HG02759 (cell line): ENCODE data around the gene MGMT.

ENCODE experiments used
- ATAC-seq: cut with Tn5 transposase; IDR thresholded peaks from one replicate; pipeline ENCODE4 v1.9.1; 2021; ENCODE audit warnings: mild to moderate bottlenecking, moderate library complexity; ENCODE audit not compliant: unreplicated experiment

The MGMT gene

DNA sequence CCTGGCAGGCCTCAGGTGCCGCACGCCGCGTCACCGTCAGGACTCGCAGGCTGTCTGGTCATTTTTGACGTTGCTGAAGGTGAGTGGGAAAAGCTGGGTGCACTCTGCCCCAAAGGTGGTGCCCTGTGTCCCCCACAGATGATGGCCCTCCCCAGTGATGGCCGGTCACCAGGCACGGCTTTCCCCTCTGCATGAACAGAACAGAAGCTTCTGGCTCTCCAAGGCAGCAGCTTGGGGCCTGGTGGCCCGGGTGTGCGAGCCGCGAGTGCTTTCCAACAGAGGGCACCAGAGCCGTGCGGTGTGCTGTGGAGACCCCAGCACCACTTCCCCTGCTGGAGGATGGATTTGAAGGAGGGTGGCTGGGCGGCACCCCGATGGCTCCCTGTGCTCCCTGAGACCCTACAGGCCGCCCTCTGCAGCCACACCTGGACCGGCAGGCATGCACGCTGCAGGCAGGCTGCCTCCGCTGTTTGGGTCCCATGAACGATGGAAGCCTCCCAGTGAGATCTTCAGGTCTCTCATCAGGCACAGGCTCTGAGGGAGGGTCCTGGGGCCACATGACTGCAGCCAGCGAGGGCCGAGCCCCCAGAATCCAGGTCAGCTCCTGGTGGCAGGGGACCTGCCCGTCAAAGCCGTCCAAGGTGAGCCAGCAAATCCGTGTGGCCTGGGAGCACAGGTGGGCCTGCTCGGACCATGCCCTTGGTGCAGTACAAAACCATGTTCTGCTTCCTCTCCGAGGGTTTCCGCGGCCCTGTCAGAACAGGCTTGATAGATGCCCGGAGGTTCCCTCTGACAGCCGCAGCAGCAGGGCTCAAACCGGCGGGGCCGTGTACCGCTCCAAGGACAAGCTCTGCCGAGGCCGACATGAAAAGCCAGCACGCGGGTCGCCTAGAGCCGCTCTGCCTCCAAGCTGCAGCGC lies 301.7 kb downstream of the MGMT start:
- no peak for ATAC-seq

DNA sequence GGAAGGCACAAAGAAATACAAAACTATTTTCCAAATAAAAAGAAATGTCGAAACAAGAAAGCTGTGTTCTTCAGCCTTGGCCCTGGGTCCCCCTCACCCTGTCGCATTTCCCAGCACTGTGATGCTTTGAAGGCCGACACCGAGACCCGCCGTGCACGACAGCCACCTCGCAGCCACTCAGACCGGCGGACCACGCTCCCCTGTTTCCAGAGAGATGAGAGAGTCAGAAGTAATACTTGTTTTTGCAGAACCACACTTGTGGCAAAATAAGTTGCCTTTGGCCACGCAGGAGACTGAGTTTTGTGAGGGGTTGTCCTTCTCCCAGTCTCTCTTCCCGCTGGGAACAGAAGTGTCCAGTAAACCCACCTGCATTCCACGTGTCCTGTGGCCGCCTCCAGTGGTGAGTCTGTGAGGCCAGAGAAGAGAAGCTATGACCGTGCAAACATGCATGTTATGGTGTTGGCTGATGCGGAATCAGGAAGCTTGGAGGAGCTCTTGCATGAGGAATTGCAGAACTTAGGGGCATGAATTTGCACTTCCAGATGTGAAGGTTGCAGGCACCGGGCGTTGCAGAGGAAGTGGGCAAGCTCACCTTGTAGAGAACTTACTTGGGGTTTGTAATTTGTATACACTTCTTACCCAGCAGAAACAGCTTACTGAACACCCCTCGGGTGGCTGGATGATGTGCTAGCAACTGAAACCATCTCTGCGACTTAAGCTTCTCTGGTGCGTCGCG lies 302.5 kb downstream of the MGMT start:
- ATAC-seq, result no peak

DNA sequence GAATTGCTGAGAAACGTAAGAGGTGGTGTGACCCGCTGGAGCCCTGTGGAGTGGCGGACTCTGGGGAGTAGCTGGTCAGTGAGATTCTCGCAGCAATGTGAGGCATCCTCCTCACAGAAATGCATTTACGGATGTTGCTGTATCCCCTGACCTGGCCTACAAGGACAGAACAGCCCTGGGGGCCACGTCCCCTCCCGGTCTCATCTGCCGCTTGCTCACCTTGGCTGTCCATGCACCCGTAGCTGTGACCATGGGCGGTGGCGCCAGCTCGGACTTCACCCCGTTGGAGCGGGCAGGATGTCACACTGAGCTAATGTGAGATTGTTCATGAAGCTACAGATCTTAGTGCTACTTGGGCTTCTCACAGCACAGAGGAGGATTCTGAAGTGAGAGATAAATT lies 303.2 kb downstream of the MGMT start:
- ATAC-seq, result no peak

DNA sequence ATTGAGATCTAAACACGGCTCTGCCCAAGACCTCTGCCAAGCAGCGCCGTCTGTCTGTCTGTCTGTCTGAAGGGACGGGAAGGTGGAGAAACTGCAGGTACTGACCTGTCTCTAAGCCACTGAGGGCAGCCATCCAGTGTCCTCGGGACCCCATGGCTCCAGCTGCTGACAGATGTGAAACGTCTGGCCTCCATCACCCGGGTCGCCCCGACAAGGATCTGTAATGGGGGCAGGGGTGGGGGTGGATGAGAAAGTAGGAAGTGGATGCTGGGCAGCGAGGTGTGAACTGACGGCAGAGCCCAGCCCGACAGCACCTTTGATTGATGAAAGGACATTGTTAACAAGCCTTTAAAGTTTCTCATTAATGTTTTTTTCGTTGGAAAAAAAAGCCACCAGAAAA lies 304.0 kb downstream of the MGMT start:
- ATAC-seq, result no peak

DNA sequence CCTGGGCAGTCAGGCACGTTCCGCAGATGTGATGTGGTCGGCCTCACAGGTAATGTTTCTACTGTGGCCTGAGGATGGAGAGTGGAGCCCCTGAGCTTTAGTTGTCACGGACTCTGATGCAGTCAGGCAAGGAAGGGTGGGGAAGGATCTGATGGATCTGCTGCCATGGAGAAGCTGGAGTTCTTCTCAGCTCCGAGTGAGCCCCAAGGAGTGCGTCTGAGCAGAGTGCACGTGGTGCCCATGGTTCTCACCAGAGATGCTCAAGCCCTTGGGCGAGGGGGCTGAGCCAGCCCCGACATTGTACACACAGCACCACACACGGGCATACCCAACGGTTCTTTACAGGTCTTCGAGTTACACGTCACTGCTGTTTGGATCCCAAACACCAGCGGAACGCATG lies 304.5 kb downstream of the MGMT start:
- no peak for ATAC-seq

DNA sequence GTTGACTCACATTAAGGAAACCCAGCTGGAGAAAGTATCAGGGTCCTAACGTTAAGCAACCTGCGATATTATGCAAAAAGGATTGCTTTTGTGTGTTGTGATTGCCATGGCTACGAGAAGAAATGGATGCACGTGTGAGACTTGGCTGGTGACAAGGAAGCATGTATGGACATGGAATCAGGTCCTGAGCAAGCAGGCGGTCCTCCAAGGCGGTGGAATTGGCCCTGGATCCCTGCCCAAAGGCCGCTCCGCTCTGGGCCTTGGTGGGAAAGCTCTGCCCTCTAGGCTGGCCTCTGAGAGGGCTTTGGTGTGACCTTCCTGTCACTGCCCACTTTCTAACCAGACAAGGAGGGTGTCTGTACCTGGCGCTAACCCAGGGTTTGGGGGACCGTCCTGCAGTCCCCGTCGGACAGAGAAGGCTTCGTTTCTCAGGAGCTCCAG lies 305.0 kb downstream of the MGMT start:
- ATAC-seq, result no peak

DNA sequence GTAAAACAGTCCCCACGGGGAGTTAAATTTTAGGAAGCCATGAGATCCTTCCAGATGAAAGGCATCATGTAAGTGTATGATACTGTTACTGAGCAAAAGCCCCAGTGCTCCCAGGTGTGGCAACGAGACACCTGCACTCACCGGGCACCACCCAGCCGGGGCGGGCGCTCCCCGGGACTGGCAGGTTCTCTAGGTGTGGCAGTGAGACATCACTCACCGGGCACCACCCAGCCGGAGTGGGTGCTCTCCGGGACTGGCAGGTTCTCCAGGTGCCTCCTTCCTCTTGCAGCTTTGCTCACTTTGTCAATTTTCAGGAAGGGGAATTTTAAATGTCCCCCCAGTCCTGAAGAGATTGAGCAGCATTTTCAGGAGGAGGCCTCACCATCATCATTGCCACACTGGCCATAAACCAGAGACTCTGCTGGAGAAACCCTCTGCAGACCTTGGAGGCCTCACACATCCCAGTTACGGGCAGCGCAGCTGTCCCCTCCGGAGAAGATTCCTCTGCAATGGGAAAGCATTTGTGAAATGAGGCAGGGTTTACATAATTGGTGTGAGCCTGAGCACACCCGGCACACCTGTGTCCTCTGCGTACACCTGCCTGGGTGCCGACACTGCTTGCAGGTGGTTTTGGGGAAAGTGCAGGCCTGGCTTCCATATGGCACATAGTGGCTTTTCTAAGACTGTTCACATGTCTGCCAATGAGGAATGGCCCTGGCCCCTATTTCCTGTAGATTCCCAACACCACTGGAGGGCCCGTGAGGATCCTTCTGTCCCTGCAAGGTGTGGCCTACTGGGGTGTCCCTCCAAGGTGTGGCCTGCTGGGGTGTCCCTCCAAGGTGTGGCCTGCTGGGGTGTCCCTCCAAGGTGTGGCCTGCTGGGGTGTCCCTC lies 305.7 kb downstream of the MGMT start:
- ATAC-seq, result no peak

DNA sequence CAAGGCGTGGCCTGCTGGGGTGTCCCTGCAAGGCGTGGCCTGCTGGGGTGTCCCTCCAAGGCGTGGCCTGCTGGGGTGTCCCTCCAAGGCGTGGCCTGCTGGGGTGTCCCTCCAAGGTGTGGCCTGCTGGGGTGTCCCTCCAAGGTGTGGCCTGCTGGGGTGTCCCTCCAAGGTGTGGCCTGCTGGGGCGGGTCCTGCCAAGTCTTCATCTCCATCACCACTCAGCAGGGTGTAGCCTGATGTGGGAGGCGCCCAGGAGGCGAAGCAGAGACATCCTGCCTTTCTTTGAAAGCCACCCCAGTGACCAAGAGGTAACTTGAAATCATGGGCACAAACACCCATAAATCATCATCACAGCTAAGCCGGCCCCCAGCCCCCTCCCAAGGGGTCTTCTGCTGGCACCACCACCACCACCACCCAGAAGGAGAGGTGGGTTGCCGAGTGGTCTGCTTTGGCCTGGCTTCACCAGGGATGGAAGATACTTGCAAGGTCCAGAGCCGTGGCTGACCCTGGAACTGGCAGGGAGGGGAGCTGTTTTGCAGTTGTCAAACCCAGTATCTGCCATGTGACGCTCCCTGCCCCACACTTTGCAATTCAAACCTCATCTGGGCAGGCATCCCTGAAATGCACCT lies 306.4 kb downstream of the MGMT start:
- ATAC-seq, result no peak

DNA sequence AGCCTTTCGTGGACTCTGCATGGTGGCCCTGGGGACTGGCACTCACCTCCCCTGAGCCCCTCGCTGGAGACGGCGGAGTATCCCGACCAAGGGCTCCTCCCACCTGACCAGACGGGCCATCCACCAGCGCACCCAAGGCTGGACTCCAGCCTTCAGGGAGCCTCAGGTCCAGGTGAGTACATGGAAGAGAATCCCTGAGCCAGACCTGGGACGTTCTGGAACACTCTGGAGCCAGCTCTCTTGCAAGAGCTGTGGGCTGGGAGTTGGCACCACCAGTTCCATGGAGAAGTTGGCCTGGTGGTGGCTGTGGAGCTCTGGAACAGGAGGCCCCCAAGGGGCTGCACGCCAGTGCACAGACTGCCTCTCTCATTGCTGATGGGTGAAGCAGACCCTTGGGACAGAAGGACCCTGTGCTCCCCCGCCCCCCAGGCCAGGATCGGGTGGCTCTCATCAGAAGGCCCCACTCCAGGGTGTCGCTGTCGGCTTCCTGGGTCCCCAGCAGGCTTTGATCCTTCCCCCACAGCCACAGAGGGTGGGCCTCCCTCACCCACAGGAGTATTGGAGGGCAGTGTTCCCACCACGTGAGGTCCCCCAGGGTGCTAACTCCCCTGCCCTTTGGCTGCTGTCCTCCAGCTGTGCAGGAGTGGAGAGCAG lies 307.2 kb downstream of the MGMT start:
- ATAC-seq, result no peak

DNA sequence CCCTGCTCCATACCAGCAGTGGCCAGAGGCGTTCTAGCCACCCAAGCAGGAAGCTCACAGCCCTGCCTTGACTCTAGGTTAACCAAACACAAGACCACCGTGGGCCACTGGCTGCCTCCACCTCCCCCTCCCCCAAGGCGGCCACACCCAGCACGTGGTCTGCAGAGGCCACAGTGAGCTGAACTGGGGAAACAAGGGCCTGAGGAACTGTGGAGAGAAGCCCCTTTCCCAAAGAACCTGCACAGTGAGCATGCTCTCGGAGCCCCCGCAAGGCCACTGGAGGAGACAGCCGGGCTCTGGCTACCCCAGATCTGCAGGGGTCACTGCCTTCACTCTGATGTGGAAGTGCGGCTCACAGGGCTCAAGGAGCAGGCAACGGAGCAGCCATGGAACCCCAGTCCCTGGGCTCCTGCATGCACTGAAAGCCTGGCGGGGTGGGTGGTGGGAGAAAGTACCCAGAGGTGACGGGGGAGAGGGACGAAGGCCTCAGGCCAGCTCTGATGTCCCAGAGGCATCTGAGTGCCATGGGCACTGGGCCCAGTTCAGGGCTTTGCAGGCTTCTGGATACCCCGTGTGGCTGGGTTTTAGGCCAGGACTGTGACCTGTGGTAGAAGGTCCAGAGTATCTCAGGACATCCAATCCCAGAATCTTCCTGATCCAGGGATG lies 307.8 kb downstream of the MGMT start:
- no peak for ATAC-seq

DNA sequence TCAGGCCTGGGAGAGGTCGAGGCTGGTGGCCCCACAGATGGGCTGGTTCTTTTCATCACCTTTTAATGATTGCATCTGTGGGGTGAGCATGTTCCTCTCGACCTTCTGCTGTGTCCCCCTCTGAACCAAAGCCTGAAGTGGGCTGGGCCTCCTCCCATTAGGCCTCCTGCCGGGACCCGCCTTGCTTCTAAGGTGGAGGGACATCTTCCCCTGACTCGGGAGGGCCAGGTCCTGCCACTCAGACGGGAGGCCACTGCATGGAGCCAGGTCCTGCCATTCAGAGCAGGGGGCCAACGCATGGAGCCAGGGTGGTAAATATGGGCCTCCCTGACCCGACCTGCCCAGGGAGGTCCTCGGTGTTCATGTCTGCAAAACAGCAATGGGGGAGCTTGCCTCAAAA lies 308.6 kb downstream of the MGMT start:
- no peak for ATAC-seq

DNA sequence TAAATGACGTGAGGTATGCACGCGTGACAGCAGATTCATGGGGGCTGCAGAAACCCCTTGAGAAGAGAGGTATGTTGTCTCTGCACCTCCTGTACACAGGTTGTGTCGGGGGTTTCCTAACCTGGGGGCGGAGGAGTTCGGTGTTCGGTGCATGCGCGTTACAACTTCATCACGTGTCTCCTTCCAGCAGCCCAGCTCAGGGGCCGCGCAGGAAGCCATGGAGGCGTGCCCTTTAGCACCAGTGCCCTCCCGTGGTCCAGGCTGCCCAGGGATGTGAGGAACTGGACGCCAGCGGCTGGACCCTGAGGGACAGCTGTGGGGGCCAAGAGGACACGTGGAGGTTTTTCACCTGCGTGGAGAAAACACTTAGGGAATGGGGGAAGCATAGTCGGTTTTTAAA lies 310.6 kb downstream of the MGMT start:
- ATAC-seq, result no peak

DNA sequence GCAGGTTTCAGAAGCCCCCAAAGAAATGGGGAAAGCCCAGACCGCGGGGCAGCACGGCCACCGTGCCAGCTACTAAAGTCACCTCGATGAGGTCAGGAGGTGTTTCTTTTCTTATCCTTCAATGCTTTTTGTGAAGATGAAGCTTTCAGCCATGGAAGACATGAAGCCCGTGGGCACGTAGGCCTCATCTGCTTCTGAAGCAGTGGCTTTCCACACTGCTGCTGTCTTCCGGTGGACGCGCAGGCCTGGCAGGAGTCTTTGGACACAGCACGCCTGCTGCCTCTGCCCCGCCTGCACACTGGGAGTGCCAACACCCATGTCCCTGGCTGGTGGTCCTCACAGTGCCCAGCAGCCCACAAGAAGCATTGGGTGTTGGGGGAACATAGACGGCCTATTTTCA lies 311.5 kb downstream of the MGMT start:
- no peak for ATAC-seq

DNA sequence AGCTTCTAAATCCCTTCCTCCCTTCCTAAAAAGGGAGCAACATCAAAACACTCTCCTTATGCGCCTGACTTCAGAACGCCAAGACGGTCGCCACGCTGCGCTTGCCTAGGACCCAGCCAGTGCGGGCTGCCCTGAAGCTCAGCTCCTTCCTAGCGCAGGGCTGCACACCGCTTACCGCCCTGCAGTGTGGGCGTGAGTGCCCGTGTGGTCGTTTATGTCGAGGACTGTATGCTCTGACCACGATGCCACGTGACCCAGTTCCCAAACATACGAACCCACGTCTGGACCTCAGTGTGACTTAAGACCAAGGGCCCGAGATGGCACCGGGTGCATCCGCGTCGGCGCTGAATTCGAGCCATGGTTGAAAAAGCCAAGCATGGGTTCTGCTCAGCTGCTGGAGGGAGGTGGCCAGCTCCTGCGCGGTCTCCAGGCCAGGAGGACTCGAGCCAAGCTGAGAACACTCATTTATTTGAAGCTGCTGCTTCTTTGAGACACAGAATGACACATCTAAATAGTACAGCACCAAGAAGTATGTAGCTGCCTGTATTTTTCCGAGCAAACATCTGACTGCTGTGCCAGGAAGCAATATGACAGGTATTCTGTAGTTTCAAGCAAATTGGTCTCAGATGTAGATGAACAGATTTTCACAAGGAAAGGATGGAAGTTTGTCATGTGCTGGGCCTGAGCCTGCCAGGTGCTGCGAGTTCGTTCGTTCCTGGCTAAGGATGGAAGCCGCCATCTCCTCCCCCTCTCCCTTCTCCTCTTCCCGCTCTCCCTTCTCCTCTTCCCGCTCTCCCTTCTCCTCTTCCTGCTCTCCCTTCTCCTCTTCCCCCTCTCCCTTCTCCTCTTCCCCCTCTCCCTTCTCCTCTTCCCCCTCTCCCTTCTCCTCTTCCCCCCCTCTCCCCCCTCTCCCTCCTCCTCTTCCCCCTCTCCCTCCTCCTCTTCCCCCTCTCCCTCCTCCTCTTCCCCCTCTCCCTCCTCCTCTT lies 312.4 kb downstream of the MGMT start:
- no peak for ATAC-seq

DNA sequence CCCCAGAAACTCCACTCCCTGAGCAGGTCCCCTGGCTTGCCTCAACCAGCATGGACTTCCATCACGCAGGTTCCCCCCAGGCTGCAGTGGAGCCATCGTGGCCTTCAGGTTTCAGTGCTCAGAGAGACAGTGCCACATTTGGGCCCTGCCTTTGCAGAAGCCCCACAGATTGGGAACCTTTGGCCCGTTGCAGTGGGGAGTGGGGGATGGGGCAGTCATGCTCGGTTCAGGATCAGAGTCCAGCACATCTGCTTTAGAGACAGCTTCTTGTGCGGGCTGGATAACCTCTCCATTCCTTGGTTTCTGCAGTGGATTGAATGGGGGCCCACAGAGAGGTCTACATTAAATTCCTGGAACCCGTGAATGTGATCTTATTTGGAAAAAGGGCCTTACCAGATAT lies 313.2 kb downstream of the MGMT start:
- ATAC-seq, result no peak

DNA sequence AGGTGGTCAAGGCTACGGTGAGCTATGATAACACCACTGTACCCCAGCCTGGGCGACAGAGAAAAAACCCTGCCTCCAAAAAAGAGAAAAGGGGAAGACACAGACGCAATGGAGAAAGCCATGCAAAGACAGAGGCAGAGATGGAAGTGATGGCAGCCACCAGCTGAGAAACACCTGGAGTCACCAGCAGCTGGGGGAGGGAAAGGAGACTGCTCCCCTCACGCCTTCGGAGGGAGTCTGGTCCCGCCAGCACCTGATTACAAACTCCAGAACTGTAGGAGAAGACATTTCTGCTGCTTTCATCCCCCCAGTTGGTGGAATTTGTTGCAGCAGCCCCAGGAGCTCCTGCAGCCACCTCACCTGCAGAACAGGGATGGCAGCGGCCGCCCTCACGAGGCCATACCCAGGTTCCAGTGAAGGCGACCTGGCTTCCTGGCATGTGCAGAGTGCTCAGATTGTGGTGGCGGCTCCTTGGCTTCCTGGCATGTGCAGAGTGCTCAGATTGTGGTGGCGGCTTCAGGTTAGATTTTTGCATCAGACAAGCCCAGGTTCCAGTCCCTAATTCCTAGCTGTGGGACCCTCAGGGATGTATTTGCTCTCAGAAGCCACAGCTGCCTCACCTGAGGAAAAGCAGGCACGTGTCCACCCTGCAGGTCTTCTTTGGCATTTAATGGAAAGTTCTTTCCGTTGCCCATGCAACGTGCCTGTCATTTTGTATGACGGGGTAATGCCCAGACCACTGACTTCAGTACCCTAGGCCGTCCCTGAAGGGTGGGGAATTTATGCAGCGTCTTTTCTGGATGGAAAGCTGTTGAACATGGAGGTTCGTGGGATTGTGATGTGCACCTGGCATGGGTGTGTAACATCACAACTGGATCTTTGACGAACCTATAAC lies 314.1 kb downstream of the MGMT start:
- no peak for ATAC-seq

DNA sequence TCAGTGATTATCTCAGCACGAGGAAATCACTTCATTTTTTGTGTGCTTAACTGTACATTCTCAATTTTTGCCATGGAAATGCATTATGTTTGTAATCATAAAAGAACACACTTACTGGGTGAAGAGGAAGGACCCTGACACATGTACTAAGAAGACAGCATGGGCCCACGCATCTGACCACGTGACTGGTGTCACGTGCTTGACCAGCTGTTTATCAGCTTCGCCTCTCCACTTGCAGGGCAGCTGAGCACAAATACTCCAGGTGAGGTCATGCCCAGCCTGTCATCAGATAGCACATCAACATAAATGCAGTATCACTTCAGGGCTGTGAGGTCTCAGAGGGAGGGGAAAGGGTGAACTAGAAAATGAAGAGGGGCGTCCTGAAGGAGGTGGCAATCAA lies 317.2 kb downstream of the MGMT start:
- ATAC-seq, result no peak

DNA sequence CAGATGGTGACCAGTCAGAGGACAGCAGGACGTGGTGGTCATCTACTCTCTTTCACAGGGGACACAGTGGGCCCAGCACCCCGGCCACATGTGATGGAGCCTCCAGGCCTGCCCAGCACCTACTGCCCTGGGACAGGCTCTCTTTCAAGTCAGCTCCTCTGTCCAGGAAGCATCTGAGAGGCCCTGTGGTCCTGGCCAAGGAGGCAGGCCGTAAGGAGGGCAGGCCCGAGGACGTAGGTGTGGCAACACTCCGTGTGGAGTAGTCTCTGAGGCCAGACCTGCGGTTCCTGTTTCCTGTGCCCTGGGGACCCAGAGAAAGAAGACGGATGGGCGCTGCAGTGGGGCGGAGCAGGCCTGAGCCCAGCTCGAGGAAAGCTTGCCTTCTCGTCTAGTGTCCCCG lies 317.9 kb downstream of the MGMT start:
- no peak for ATAC-seq
